Measurements from ENCODE around the gene XXYLT1. TPM values are rescaled to one million over a fixed set of nuclear protein-coding genes. Genes with fewer than 3 reads are reported as not detected.

XXYLT1 gene
- polyA plus RNA-seq, 2 of the 4 experiments (the other 2 are of a cell fraction), result 11.9 to 12.0 TPM

- no peak overlapping the region for H3K4me3 ChIP-seq
- H3K9me3 ChIP-seq, result no peaks in the 10 kb centered on the region
- ATAC-seq (no peak), FAIRE-seq (no peak), DNase-seq (ENCODE audit: low read depth in 1 of 2, low spot score in 1 of 2) (no peak)
- CTCF ChIA-PET, result interaction anchor here (2.4 kb wide), 1 partner anchor 394 kb away, joined by 9 read pairs; no protein-coding TSS in a partner anchor
- POLR2A ChIA-PET, result interaction anchor here (0.6 kb wide), 1 partner anchor 392 kb away, joined by 3 read pairs; the partner anchor contains the start of gene FAM43A
- WGBS (ENCODE audit: missing lambda C conversion rate), result 85% methylated on average over 22 of the region's 29 CpGs
- H3K4me2 ChIP-seq, result no peak overlapping the region
- no peaks in the 10 kb centered on the region for H3K4me1 ChIP-seq
- H3K27ac ChIP-seq, result no peak overlapping the region
- no peak for TF ChIP-seq GATA3 (IDR thresholded peaks at IDR 0.05; ENCODE audit: borderline replicate concordance)
- TF ChIP-seq CBX2 (IDR thresholded peaks at IDR 0.05; ENCODE audit: borderline replicate concordance, low read depth), result no peak
- no peak for TF ChIP-seq HOXA7 (CRISPR knock-in tag; IDR thresholded peaks at IDR 0.05)
- no peak for TF ChIP-seq SREBF2 (IDR thresholded peaks at IDR 0.05)
- no peak for TF ChIP-seq CEBPB (IDR thresholded peaks at IDR 0.05)
- no peak for TF ChIP-seq CTCF (IDR thresholded peaks at IDR 0.05)
- TF ChIP-seq RAD21 (conservative IDR thresholded peaks at IDR 0.05 in 1 of 2, IDR thresholded peaks at IDR 0.05 in 1 of 2), result no peak
- no peak for TF ChIP-seq ZNF302 (CRISPR knock-in tag; IDR thresholded peaks at IDR 0.05)
- TF ChIP-seq KDM5A (IDR thresholded peaks at IDR 0.05), result no peak
- no peak for TF ChIP-seq HEYL (CRISPR knock-in tag; IDR thresholded peaks at IDR 0.05)
Measured at GRCh38 chr3:195077611-195078540, 193.1 kb downstream of the XXYLT1 start.

GRCh38 chr3:195076981-195077610, 193.9 kb downstream of the XXYLT1 start:
- 100% methylated on average over 3 of the region's 11 CpGs for WGBS (ENCODE audit: missing lambda C conversion rate)
- ChIA-PET CTCF (interaction anchor here (2.4 kb wide), 1 partner anchor 394 kb away, joined by 9 read pairs; no protein-coding TSS in a partner anchor), POLR2A (no interaction called here)
- no peaks in the 10 kb centered on the region for H3K4me1 ChIP-seq
- no peak overlapping the region for H3K4me2 ChIP-seq
- DNase-seq (ENCODE audit: low read depth in 1 of 2, low spot score in 1 of 2), result no peak
- H3K27ac ChIP-seq, result no peak overlapping the region
- H3K9me3 ChIP-seq, result no peaks in the 10 kb centered on the region
- no peak for FAIRE-seq
- no peak for TF ChIP-seq RFX5 (IDR thresholded peaks at IDR 0.05)
- no peak for TF ChIP-seq REST (IDR thresholded peaks at IDR 0.05)
- no peak for TF ChIP-seq FOSL2 (IDR thresholded peaks at IDR 0.05)
- TF ChIP-seq FOSL2 (CRISPR knock-in tag; IDR thresholded peaks at IDR 0.05), result no peak
- TF ChIP-seq MAFK (IDR thresholded peaks at IDR 0.05; ENCODE audit: partially characterized antibody), result no peak
- no peak overlapping the region for H3K4me3 ChIP-seq
- no peak; a peak in 1 of 6 replicates for ATAC-seq

Data from A549 (cell line).